Measurements from ENCODE around the gene ONECUT2.

DNA sequence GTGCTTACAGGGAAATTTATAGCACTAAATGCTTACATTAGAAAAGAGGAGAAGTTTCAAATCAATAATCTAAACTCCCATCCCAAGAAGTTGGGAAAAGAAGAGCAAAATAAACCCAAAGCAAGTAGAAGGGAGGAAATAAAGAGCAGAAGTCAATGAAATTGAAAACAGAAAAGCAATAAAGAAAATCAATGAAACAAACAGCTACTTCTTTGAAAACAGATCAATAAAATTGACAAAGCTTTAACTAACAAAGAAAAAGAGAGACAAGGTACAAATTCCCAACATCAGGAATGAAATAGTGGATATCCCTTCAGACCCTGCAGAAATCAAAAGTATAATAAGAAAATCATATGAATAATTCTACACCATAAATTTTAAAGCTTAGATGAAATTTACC is 25.5 kb upstream of the ONECUT2 start:
- TF ChIP-seq MXI1 (IDR thresholded peaks at IDR 0.05; ENCODE audit: low read depth, low read length) (no peak), FOXM1 (IDR thresholded peaks at IDR 0.05; ENCODE audit: low read depth) (no peak), EP300 (IDR thresholded peaks at IDR 0.05; ENCODE audit: borderline replicate concordance in 1 of 2, low read depth in 1 of 2, low read length in 1 of 2) (no peak), POLR2AphosphoS5 (IDR thresholded peaks at IDR 0.05; ENCODE audit: low read depth, low read length) (no peak), SIN3A (IDR thresholded peaks at IDR 0.05; ENCODE audit: borderline replicate concordance, low read depth, low read length) (no peak), RAD21 (IDR thresholded peaks at IDR 0.05; ENCODE audit: low read length) (no peak), NRF1 (IDR thresholded peaks at IDR 0.05; ENCODE audit: low read depth, low read length) (no peak)
- TF ChIP-seq, protein P1, sequence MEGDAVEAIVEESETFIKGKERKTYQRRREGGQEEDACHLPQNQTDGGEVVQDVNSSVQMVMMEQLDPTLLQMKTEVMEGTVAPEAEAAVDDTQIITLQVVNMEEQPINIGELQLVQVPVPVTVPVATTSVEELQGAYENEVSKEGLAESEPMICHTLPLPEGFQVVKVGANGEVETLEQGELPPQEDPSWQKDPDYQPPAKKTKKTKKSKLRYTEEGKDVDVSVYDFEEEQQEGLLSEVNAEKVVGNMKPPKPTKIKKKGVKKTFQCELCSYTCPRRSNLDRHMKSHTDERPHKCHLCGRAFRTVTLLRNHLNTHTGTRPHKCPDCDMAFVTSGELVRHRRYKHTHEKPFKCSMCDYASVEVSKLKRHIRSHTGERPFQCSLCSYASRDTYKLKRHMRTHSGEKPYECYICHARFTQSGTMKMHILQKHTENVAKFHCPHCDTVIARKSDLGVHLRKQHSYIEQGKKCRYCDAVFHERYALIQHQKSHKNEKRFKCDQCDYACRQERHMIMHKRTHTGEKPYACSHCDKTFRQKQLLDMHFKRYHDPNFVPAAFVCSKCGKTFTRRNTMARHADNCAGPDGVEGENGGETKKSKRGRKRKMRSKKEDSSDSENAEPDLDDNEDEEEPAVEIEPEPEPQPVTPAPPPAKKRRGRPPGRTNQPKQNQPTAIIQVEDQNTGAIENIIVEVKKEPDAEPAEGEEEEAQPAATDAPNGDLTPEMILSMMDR (IDR thresholded peaks at IDR 0.05): no peak
- TF ChIP-seq, protein P2, sequence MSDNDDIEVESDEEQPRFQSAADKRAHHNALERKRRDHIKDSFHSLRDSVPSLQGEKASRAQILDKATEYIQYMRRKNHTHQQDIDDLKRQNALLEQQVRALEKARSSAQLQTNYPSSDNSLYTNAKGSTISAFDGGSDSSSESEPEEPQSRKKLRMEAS (IDR thresholded peaks at IDR 0.05; ENCODE audit: low read depth): no peak
- TF ChIP-seq, protein P3, sequence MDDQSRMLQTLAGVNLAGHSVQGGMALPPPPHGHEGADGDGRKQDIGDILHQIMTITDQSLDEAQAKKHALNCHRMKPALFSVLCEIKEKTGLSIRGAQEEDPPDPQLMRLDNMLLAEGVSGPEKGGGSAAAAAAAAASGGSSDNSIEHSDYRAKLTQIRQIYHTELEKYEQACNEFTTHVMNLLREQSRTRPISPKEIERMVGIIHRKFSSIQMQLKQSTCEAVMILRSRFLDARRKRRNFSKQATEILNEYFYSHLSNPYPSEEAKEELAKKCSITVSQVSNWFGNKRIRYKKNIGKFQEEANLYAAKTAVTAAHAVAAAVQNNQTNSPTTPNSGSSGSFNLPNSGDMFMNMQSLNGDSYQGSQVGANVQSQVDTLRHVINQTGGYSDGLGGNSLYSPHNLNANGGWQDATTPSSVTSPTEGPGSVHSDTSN (IDR thresholded peaks at IDR 0.05): no peak
- TF ChIP-seq, protein P4, sequence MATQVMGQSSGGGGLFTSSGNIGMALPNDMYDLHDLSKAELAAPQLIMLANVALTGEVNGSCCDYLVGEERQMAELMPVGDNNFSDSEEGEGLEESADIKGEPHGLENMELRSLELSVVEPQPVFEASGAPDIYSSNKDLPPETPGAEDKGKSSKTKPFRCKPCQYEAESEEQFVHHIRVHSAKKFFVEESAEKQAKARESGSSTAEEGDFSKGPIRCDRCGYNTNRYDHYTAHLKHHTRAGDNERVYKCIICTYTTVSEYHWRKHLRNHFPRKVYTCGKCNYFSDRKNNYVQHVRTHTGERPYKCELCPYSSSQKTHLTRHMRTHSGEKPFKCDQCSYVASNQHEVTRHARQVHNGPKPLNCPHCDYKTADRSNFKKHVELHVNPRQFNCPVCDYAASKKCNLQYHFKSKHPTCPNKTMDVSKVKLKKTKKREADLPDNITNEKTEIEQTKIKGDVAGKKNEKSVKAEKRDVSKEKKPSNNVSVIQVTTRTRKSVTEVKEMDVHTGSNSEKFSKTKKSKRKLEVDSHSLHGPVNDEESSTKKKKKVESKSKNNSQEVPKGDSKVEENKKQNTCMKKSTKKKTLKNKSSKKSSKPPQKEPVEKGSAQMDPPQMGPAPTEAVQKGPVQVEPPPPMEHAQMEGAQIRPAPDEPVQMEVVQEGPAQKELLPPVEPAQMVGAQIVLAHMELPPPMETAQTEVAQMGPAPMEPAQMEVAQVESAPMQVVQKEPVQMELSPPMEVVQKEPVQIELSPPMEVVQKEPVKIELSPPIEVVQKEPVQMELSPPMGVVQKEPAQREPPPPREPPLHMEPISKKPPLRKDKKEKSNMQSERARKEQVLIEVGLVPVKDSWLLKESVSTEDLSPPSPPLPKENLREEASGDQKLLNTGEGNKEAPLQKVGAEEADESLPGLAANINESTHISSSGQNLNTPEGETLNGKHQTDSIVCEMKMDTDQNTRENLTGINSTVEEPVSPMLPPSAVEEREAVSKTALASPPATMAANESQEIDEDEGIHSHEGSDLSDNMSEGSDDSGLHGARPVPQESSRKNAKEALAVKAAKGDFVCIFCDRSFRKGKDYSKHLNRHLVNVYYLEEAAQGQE (IDR thresholded peaks at IDR 0.05; ENCODE audit: low read depth, low read length): no peak

Data from SK-N-SH (cell line).